Thyroid gland (tissue), 4 donors: ENCODE results near the gene SLC46A3.

ENCODE experiments used
- CTCF ChIP-seq, 6 experiments: fragments of 200-600 bp in 3 of 6; fragments of 450-650 bp in 3 of 6; sonication (generic) in 3 of 6; IDR thresholded peaks; one replicate each; pipeline ENCODE4 v1.5.1; 2016 to 2019; ENCODE audit warnings: antibody characterized with exemption in 6 of 6, mild to moderate bottlenecking in 2 of 6, inconsistent platforms in 1 of 6, moderate library complexity in 1 of 6
- POLR2A ChIP-seq, 2 donors: fragments of 450-650 bp; IDR thresholded peaks; one replicate each; pipeline ENCODE4 v1.6.1; 2017; ENCODE audit warnings: antibody characterized with exemption in 2 of 2, mild to moderate bottlenecking in 2 of 2, moderate library complexity in 1 of 2

- no peak for TF ChIP-seq CTCF (IDR thresholded peaks at IDR 0.05)
- no peak for TF ChIP-seq POLR2A (IDR thresholded peaks at IDR 0.05)
Measured at GRCh38 chr13:28741084-28741491, 22.3 kb upstream of the SLC46A3 start.
